Keratinocyte (primary cell): ENCODE measurements around the gene ITGA3. TPM values are rescaled to one million over a fixed set of nuclear protein-coding genes. Genes with fewer than 3 reads are reported as not detected.

Source experiments
- DNase-seq: peaks from one replicate; pipeline ENCODE4 v3.0.0-alpha.2; 2011; ENCODE audit warnings: low read depth, missing footprints, low spot score
- FAIRE-seq: peaks from 2 replicates; lab custom pipeline; 2011; peaks lifted over from hg19 to GRCh38; lab: Jason Lieb, UNC
- H2AFZ ChIP-seq: 2 replicates; pipeline ENCODE4 v1.6.0; 2012; ENCODE audit warnings: low read length, control low read depth, inconsistent platforms; ENCODE audit not compliant: control insufficient read depth
- H3K27ac ChIP-seq: 2 replicates; pipeline ENCODE4 v1.5.1; 2011; ENCODE audit warnings: low read length; ENCODE audit not compliant: control insufficient read depth, insufficient read depth
- H3K27me3 ChIP-seq: 3 replicates; pipeline ENCODE4 v1.6.0; 2011; ENCODE audit warnings: low read length; ENCODE audit not compliant: control insufficient read depth, insufficient read depth; ENCODE audit errors: extremely low read depth
- H3K36me3 ChIP-seq, 2 experiments: 2 replicates in 1 of 2; 3 replicates in 1 of 2; pipeline ENCODE4 v1.5.1; 2011; ENCODE audit warnings: low read length in 2 of 2, mild to moderate bottlenecking in 1 of 2; ENCODE audit not compliant: control insufficient read depth in 2 of 2, insufficient read depth in 2 of 2; ENCODE audit errors: extremely low read depth in 1 of 2
- H3K4me1 ChIP-seq: 3 replicates; pipeline ENCODE4 v1.5.1; 2011; ENCODE audit warnings: low read length; ENCODE audit not compliant: control insufficient read depth, insufficient read depth; ENCODE audit errors: extremely low read depth
- H3K4me2 ChIP-seq: 3 replicates; pipeline ENCODE4 v1.6.0; 2011; ENCODE audit warnings: low read depth, low read length; ENCODE audit not compliant: control insufficient read depth, insufficient read depth; ENCODE audit errors: extremely low read depth
- H3K4me3 ChIP-seq, 3 experiments: fragments of 200-600 bp in 1 of 3; sonication (generic) in 1 of 3; 2 replicates in 2 of 3; 3 replicates in 1 of 3; pipeline ENCODE4 v1.5.1; 2011 to 2016; ENCODE audit warnings: low read length in 3 of 3, mild to moderate bottlenecking in 3 of 3, control low read depth in 2 of 3, inconsistent platforms in 1 of 3, low read depth in 1 of 3, mixed read lengths in 1 of 3, mixed run types in 1 of 3, moderate library complexity in 1 of 3; ENCODE audit not compliant: control insufficient read depth in 2 of 3, insufficient read depth in 2 of 3; ENCODE audit errors: extremely low read depth in 1 of 3
- H3K79me2 ChIP-seq: 2 replicates; pipeline ENCODE4 v1.6.0; 2012; ENCODE audit warnings: low read length; ENCODE audit not compliant: control insufficient read depth, insufficient read depth
- H3K9ac ChIP-seq: 3 replicates; pipeline ENCODE4 v1.6.0; 2011; ENCODE audit warnings: low read length; ENCODE audit not compliant: control insufficient read depth, insufficient read depth; ENCODE audit errors: extremely low read depth
- H3K9me1 ChIP-seq: 3 replicates; pipeline ENCODE4 v1.6.0; 2011; ENCODE audit warnings: low read length; ENCODE audit not compliant: control insufficient read depth, insufficient read depth; ENCODE audit errors: extremely low read depth
- H3K9me3 ChIP-seq: 2 replicates; pipeline ENCODE4 v1.5.1; 2012; ENCODE audit warnings: low read depth, low read length; ENCODE audit not compliant: control insufficient read depth
- H4K20me1 ChIP-seq: 3 replicates; pipeline ENCODE4 v1.6.0; 2011; ENCODE audit warnings: low read length; ENCODE audit not compliant: control insufficient read depth, insufficient read depth; ENCODE audit errors: extremely low read depth
- EZH2 ChIP-seq: IDR thresholded peaks from one replicate; pipeline ENCODE4 v1.6.1; 2012; ENCODE audit warnings: inconsistent platforms, mild to moderate bottlenecking, low read length, moderate library complexity
- dilution Hi-C: fragments of 300-500 bp; cut with MboI; formaldehyde crosslinking; loops from one replicate; pipeline ENCODE4 v1.7.0; 2020; ENCODE audit warnings: low sequenced_read_pairs; ENCODE audit not compliant: extremely low pct_ligation_motif_present
- polyA plus RNA-seq, 5 experiments: library from polyadenylated mRNA; depleted of rRNA in 3 of 5; stranded (reverse) in 3 of 5; stranded (forward) in 1 of 5; unstranded in 1 of 5; fragments of >200 nt; gene quantifications; 1 replicate in 1 of 5; 2 replicates in 3 of 5; 3 replicates in 1 of 5; pipeline versions ENCODE4 v1.2.1 to v1.2.3, GENCODE V29; 2011 to 2012; ENCODE audit warnings: missing spikeins in 2 of 5, low read depth in 1 of 5, low replicate concordance in 1 of 5
- TF ChIP-seq, protein P1 (sequence below), 3 experiments: IDR thresholded peaks in 1 of 3; conservative IDR thresholded peaks in 1 of 3; optimal IDR thresholded peaks in 1 of 3; 2 replicates in 2 of 3; 3 replicates in 1 of 3; pipeline versions ENCODE3 to v1.5.1; 2011; ENCODE audit warnings: low read length in 3 of 3, mild to moderate bottlenecking in 3 of 3, moderate library complexity in 2 of 3, control low read depth in 1 of 3, inconsistent platforms in 1 of 3; ENCODE audit not compliant: insufficient read depth in 2 of 3; ENCODE audit errors: extremely low read depth in 1 of 3

Gene ITGA3
- polyA plus RNA-seq, 1 donor (not counting 4 experiments of a cell fraction or from before 2014, with no cell fraction given): 427 TPM

DNA sequence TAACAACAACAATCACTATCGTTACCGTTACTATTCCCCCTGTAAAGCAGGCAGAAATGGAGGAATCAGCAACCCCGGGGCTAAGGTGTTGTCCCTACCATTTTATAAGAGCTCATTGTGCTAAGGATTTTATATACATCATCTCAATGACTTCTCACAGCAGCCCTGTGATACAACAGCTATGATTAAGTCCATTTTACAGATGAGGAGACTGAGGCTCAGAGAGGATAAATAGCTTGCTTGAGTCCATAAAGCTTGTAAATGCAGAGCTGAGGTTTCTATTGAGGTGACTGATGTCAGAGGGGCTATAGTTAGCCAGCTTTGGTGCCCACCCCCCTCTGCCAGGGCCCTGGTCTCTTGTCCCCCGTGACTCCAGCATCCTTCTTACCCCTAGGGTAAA lies 22.5 kb downstream of the ITGA3 start:
- no peak overlapping the region for H2AFZ ChIP-seq
- TF ChIP-seq, protein P1, sequence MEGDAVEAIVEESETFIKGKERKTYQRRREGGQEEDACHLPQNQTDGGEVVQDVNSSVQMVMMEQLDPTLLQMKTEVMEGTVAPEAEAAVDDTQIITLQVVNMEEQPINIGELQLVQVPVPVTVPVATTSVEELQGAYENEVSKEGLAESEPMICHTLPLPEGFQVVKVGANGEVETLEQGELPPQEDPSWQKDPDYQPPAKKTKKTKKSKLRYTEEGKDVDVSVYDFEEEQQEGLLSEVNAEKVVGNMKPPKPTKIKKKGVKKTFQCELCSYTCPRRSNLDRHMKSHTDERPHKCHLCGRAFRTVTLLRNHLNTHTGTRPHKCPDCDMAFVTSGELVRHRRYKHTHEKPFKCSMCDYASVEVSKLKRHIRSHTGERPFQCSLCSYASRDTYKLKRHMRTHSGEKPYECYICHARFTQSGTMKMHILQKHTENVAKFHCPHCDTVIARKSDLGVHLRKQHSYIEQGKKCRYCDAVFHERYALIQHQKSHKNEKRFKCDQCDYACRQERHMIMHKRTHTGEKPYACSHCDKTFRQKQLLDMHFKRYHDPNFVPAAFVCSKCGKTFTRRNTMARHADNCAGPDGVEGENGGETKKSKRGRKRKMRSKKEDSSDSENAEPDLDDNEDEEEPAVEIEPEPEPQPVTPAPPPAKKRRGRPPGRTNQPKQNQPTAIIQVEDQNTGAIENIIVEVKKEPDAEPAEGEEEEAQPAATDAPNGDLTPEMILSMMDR (optimal IDR thresholded peaks at IDR 0.05 in 1 of 3, IDR thresholded peaks at IDR 0.05 in 1 of 3, conservative IDR thresholded peaks at IDR 0.05 in 1 of 3; ENCODE audit: extremely low read depth in 1 of 3, insufficient read depth in 2 of 3, low read length in 3 of 3): no peak
- no peak for TF ChIP-seq EZH2
- peaks cover 6% of the 10 kb centered on the region for H3K9me1 ChIP-seq
- H3K4me3 ChIP-seq: no peak overlapping the region
- H3K36me3 ChIP-seq: peaks cover 79 to 80% of the 10 kb centered on the region in 2 experiments
- H3K79me2 ChIP-seq: peaks cover 58% of the 10 kb centered on the region
- no peak overlapping the region for H3K9ac ChIP-seq
- peaks cover 71% of the 10 kb centered on the region for H4K20me1 ChIP-seq
- no peaks in the 10 kb centered on the region for H3K4me1 ChIP-seq
- no peak for FAIRE-seq
- DNase-seq: no peak
- no peaks in the 10 kb centered on the region for H3K9me3 ChIP-seq
- H3K4me2 ChIP-seq: no peak overlapping the region
- dilution Hi-C loops: no loop called here
- H3K27me3 ChIP-seq: no peaks in the 10 kb centered on the region
- H3K27ac ChIP-seq: no peak overlapping the region

DNA sequence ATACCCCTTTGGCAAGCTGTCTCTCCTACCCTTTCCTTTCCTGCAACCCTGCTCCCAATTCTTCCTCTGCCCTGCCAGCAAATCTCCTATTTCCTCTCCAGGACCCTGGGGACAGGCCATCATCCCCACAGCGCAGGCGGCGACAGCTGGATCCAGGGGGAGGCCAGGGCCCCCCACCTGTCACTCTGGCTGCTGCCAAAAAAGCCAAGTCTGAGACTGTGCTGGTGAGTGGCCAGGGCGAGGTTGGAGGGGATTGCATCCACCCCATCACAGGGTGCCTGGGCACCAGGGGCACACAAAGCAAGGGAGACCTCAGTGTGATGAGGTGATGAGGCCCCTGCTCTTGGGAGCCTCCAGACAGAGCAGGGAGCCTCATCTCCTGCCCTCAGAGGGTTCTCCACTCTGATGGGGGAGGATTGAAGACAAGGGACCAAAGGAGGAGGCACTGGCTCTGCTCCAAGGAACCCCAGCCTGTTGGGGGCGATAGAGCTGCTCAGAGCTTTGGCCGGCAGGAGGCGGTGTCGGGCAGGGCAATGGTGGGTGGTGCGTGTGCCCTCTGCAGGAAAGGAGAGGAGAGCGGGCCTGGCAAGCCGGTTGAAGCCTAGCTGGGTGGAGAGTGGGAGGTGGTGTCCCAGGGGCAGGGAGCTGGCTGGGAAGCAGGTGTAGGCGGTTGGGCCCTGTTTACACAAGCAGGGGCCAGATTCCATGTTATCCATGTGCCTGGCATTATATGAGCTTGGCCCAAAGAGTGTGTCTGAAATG lies 23.6 kb downstream of the ITGA3 start:
- H3K9ac ChIP-seq: no peak overlapping the region
- TF ChIP-seq, protein P1 (optimal IDR thresholded peaks at IDR 0.05 in 1 of 3, IDR thresholded peaks at IDR 0.05 in 1 of 3, conservative IDR thresholded peaks at IDR 0.05 in 1 of 3; ENCODE audit: extremely low read depth in 1 of 3, insufficient read depth in 2 of 3, low read length in 3 of 3): peak; percentile 98 to 100 (median 100)
- TF ChIP-seq EZH2: no peak
- no peak overlapping the region for H3K27ac ChIP-seq
- H3K27me3 ChIP-seq: no peaks in the 10 kb centered on the region
- H3K9me3 ChIP-seq: no peaks in the 10 kb centered on the region
- H4K20me1 ChIP-seq: peaks cover 65% of the 10 kb centered on the region
- DNase-seq (no peak), FAIRE-seq (no peak)
- H3K9me1 ChIP-seq: peaks cover 3% of the 10 kb centered on the region
- no peak overlapping the region for H3K4me3 ChIP-seq
- peaks cover 71% of the 10 kb centered on the region in 2 experiments for H3K36me3 ChIP-seq
- H2AFZ ChIP-seq: no peak overlapping the region
- dilution Hi-C loops: no loop called here
- H3K4me2 ChIP-seq: no peak overlapping the region
- H3K4me1 ChIP-seq: no peaks in the 10 kb centered on the region
- H3K79me2 ChIP-seq: peaks cover 48% of the 10 kb centered on the region
